NCI-H1092 treated with DMSO at 0.1 percent for 48 hours (cell line): ENCODE measurements around the gene HTR3E.
A peak's percentile ranks its signal among the peaks of the same experiment; 100 is the strongest.

Experiments
- DNase-seq: peaks from one replicate; lab custom pipeline; 2025; lab: John Stamatoyannopoulos, UW

Gene HTR3E

DNA sequence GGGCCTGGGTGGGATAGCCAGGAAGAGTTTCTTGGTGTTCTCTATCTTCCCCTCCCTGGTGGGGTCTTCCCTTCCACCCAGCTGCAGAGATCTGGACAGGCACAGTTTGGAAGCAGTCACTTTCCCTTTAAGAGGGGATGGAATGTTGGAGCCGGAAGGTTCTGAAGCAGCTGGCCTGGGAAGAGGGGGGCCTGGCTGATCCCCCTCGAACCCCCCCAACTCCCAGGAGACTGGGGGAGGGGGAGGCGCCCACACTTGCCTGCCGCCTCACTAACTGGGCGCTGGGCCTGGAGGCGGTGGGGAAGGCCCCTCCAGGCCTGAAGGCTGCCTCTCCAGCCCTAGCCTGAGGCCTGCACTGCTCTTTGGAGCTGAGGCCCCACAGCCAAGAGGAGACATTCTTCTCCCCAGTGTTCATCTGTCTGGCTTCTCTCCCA, 59.7 kb downstream of the HTR3E start:
- peak; percentile 18 for DNase-seq
